Epithelial cell of proximal tubule (primary cell): ENCODE data around the gene PRLHR. TPM values are rescaled to one million over a fixed set of nuclear protein-coding genes. Genes with fewer than 3 reads are reported as not detected.

ENCODE experiments used
- DNase-seq: peaks from one replicate; pipeline ENCODE4 v3.0.0-alpha.2; 2011; ENCODE audit warnings: low read depth
- H3K4me3 ChIP-seq: 2 replicates; pipeline ENCODE4 v1.5.1; 2011; ENCODE audit warnings: low read depth, mild to moderate bottlenecking, low read length
- total RNA-seq: library from RNA; depleted of rRNA; stranded (reverse); fragments of >200 nt; gene quantifications from 2 replicates; pipeline ENCODE4 v1.2.3, GENCODE V29; 2015
- TF ChIP-seq, protein P1 (sequence below): conservative IDR thresholded peaks from 2 replicates; pipeline ENCODE4 v1.5.1; 2012; ENCODE audit warnings: low read depth, mild to moderate bottlenecking, low read length

PRLHR gene
- total RNA-seq, 1 donor from 2014 or later: not detected

DNA sequence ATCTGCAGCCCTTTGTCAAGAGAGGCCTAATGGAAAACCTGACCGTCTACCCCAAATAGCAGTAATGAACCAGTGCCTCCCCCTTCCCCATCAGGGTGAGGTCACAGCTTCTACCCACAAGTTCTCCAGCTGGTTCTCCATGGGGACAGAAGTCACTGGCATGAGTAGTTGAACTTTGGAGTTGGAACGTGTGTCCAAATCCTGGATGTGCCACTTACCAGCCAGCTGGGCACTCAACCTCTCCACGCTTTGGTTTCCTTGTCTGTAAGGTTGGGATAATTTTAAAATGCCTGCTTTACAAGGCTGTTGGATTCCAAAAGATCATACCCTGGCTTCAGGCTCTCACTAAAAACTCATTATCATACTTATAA is 25.6 kb downstream of the PRLHR start:
- TF ChIP-seq, protein P1, sequence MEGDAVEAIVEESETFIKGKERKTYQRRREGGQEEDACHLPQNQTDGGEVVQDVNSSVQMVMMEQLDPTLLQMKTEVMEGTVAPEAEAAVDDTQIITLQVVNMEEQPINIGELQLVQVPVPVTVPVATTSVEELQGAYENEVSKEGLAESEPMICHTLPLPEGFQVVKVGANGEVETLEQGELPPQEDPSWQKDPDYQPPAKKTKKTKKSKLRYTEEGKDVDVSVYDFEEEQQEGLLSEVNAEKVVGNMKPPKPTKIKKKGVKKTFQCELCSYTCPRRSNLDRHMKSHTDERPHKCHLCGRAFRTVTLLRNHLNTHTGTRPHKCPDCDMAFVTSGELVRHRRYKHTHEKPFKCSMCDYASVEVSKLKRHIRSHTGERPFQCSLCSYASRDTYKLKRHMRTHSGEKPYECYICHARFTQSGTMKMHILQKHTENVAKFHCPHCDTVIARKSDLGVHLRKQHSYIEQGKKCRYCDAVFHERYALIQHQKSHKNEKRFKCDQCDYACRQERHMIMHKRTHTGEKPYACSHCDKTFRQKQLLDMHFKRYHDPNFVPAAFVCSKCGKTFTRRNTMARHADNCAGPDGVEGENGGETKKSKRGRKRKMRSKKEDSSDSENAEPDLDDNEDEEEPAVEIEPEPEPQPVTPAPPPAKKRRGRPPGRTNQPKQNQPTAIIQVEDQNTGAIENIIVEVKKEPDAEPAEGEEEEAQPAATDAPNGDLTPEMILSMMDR: no peak
- H3K4me3 ChIP-seq: no peak overlapping the region
- no peak for DNase-seq

DNA sequence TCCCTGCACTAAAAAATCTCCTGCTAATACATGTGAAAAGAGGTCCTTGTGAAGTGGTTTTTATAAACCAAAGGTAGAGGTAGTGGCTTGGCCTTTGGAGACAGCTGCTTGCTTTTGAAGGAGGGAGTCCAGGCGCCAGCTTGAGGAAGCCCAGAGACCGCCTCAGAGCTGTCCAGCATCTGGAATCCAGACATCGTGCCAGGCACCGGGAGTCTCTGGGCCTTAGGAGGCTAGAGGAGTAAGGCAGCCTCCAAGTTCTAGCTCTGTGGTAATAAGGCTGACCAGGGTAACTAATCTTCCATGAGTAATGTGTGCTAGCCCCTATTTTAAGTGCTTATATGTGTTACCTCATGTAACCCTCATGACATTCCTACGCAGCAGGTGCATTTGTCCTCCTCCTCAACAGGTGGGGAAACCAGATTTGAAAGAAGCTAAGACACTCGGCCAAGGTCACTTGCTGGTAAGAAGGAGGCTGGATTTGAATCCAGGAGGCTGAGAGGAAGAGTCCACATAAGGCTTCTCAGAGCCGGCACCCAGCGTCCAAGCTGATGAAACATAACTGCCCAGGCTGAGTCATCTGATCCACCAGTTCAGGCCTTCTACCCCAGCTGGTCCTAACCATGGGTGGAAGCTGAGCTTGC is 26.1 kb downstream of the PRLHR start:
- no peak for DNase-seq
- TF ChIP-seq, protein P1: no peak
- no peak overlapping the region for H3K4me3 ChIP-seq

DNA sequence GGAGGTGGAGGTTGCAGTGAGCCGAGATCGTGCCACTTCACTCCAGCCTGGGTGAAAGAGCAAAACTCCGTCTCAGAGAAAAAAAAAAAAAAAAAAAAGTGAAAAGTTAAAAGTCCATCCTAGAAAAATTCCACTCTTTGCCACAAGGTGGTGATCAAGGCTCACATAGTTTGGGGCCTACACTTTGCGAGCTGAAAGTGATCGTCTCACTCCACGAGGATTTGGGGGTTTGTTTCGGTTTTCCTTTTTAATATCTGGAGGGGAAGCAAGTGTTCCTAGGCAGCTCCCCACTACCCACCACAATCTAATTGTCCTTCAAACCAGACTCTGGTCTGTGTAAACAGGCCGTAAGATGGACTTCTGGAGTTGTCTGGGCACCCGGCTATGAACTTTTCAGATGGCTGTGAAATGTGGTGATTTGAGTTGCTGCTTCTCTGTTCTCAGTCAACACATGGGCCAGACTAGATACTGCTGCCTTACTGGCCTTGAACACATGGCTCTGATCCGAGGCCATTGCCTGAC is 27.1 kb downstream of the PRLHR start:
- TF ChIP-seq, protein P1: peak; percentile 74
- DNase-seq: peak; percentile 4

DNA sequence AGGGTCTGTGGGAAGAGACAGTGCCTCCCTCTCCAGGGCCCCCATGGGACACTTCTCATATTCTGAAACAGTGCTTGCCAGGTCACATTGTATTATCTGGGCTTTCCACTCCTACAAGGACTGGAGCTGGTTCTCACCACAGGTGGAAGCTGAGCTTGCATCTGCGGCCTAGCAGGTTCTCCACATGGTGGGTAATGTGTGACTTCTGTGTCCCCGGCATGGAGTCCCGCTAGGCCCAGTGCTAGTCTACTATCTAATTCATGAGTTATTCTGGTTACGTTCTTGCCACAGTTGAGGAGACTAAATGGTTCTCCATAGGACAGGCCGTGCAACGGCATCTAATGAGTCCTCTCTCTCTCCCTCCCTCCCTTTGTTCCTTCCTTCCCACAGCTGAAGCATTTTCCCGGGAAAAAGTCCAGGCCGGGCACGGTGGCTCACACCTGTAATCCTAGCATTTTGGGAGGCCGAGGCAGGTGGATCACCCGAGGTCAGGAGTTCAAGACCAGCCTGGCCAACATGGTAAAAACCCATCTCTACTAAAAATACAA is 27.7 kb downstream of the PRLHR start:
- no peak overlapping the region for H3K4me3 ChIP-seq
- TF ChIP-seq, protein P1: no peak

More for the DNA sequence above, 27.1 kb downstream of the PRLHR start:
- peak overlapping the region; percentile 4 for H3K4me3 ChIP-seq

DNA sequence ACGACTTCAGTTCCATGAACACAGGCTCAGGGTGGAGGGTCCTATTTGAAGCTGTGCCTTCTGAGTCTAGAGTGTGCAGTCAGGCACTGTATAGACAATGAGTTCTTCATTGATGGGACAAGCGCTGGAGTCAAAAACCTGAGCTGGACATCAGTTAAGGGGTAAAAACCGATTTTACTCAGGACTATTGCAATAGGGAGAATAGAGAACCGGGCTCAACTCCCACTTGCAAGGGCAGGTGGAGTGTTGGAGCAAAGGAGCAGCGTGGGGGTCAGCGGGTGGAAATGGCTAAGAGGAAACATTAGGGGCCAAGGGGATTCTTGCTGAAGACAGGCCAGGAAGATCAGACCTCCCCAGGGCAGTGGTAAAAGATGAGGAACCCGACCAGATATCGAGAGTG is 28.5 kb downstream of the PRLHR start:
- TF ChIP-seq, protein P1: no peak
- DNase-seq: no peak
- no peak overlapping the region for H3K4me3 ChIP-seq

More for the DNA sequence above, 27.7 kb downstream of the PRLHR start:
- DNase-seq: no peak

DNA sequence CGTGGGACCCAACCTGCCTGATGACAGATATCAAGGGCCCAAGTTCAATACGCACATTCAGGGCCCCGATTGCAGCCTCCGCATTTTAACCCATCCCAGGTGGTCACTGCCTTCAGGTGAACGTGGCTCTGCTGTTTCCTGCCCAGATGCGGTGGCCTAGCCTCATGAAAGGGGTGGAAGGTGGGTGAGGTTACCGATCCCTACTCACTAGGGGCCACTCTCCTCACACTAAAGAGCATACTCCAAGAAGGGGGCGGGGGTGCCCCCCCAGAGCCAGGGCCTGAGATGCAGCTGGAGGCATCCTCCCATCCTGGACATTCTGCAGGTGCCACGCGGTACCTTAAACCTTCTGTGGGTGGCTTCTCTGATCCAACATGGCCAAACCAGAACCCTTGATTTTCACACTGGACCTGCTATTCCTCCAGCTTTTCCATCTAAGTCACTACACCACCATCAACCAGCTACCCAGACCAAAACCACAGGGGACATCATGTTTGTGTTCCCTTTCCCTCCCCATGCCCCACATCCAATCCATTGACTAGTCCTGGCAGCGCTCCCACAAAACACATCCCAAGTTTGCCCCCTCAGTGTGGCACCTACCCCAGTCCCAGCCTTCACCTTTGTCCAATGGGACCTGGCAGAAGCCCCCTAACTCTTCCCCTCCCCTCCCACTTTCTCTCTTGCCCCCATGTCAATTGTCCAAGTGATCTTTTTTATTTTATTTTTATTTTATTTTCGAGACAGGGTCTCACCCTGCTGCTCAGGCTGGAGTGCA is 30.0 kb downstream of the PRLHR start:
- DNase-seq: no peak
- H3K4me3 ChIP-seq: no peak overlapping the region
- TF ChIP-seq, protein P1: no peak
